GM12891 (cell line): ENCODE measurements around the gene INTS14.

Experiments
- PAX5 ChIP-seq: IDR thresholded peaks from 2 replicates; pipeline ENCODE4 v1.6.1; 2011; ENCODE audit warnings: low read length, moderate library complexity, mild to moderate bottlenecking; ENCODE audit not compliant: insufficient read depth, severe bottlenecking
- POLR2AphosphoS5 ChIP-seq: IDR thresholded peaks from 2 replicates; pipeline ENCODE4 v1.6.1; 2011; ENCODE audit warnings: low read depth, low read length, control low read depth

DNA sequence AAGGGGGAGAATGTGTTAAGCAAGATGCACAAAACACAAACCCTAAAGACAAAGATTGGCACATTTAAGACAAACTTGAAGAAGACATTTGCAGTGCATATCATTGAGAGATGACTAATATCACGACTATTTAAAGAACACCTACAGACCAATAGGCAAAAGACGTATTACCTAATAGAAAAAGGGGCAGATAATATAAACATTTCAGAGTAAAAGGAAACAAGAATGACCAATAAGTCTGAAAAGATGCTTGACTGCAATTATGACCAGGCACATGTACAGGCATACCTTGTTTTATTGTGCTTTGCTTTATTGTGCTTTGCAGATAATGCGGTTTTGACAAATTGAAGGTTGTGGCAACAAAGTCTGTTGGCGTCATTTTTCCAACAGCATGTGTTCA lies 75.7 kb downstream of the INTS14 start:
- TF ChIP-seq POLR2AphosphoS5 (no peak), PAX5 (no peak)
